Stromal cell of bone marrow (primary cell): ENCODE results near the gene APOA4.

Experiments used
- DNase-seq: peaks from one replicate; pipeline ENCODE4 v3.0.0-alpha.2; 2012; ENCODE audit warnings: low read depth

The APOA4 gene

GRCh38 chr11:116776522-116776984, 46.6 kb downstream of the APOA4 start:
- DNase-seq: no peak

- no peak for DNase-seq
Measured at GRCh38 chr11:116775975-116776374, 47.1 kb downstream of the APOA4 start.

- DNase-seq: no peak
Measured at GRCh38 chr11:116774661-116775060, 48.4 kb downstream of the APOA4 start.

GRCh38 chr11:116773203-116774097, 49.7 kb downstream of the APOA4 start:
- no peak for DNase-seq

- DNase-seq: peak; percentile 59
Measured at GRCh38 chr11:116772443-116773202, 50.5 kb downstream of the APOA4 start, which contains the start of gene BUD13. Gene BUD13 (minus strand): TSS chr11:116772987. CDS start chr11:116772964, 23 bp downstream.

- DNase-seq: no peak
Measured at GRCh38 chr11:116771935-116772334, 51.2 kb downstream of the APOA4 start.
